HEK293 (cell line): ENCODE results near the gene HOXC10.

Source experiments
- KLF1 ChIP-seq: fragments of 450-650 bp; formaldehyde crosslinking; IDR thresholded peaks from 2 replicates; pipeline ENCODE4 v1.5.1; 2016; ENCODE audit warnings: missing biosample characterization, missing genetic modification characterization
- MEIS1 ChIP-seq: sonication (generic); formaldehyde crosslinking; IDR thresholded peaks from 2 replicates; pipeline ENCODE4 v1.8.1; 2022; ENCODE audit warnings: missing genetic modification reagents, mild to moderate bottlenecking, borderline replicate concordance
- MYNN ChIP-seq: fragments of 450-650 bp; formaldehyde crosslinking; IDR thresholded peaks from 2 replicates; pipeline ENCODE4 v1.5.1; 2016; ENCODE audit warnings: missing biosample characterization, missing genetic modification characterization, borderline replicate concordance
- PRDM1 ChIP-seq: fragments of 450-650 bp; formaldehyde crosslinking; IDR thresholded peaks from 2 replicates; pipeline ENCODE4; 2016; ENCODE audit warnings: missing biosample characterization, missing genetic modification characterization
- PRDM2 ChIP-seq: fragments of 450-650 bp; formaldehyde crosslinking; IDR thresholded peaks from 2 replicates; pipeline ENCODE4 v1.5.1; 2016; ENCODE audit warnings: missing biosample characterization, missing genetic modification characterization, borderline replicate concordance
- PRDM6 ChIP-seq: fragments of 450-650 bp; formaldehyde crosslinking; IDR thresholded peaks from 2 replicates; pipeline ENCODE4 v1.5.1; 2017; ENCODE audit warnings: missing biosample characterization, missing genetic modification characterization
- ZBTB17 ChIP-seq: fragments of 450-650 bp; formaldehyde crosslinking; IDR thresholded peaks from 2 replicates; pipeline ENCODE4 v1.5.1; 2016; ENCODE audit warnings: missing biosample characterization, missing genetic modification characterization
- ZBTB8A ChIP-seq: fragments of 450-650 bp; formaldehyde crosslinking; IDR thresholded peaks from 2 replicates; pipeline ENCODE4 v1.5.1; 2016; ENCODE audit warnings: missing biosample characterization, missing genetic modification characterization
- ZFHX2 ChIP-seq: fragments of 450-650 bp; formaldehyde crosslinking; conservative IDR thresholded peaks from 2 replicates; pipeline ENCODE4 v1.5.1; 2016; ENCODE audit warnings: missing biosample characterization, missing genetic modification characterization
- ZFP69B ChIP-seq: fragments of 450-650 bp; formaldehyde crosslinking; IDR thresholded peaks from 2 replicates; pipeline ENCODE4 v1.5.1; 2016; ENCODE audit warnings: missing biosample characterization, missing genetic modification characterization
- ZNF114 ChIP-seq: fragments of 450-650 bp; formaldehyde crosslinking; IDR thresholded peaks from 2 replicates; pipeline ENCODE4 v1.5.0; 2017; ENCODE audit warnings: missing biosample characterization, missing genetic modification characterization
- ZNF132 ChIP-seq: fragments of 450-650 bp; formaldehyde crosslinking; IDR thresholded peaks from 2 replicates; pipeline ENCODE4 v1.5.1; 2017; ENCODE audit warnings: missing biosample characterization, missing genetic modification characterization, borderline replicate concordance
- ZNF155 ChIP-seq: fragments of 450-650 bp; formaldehyde crosslinking; IDR thresholded peaks from 2 replicates; pipeline ENCODE4 v1.5.1; 2016; ENCODE audit warnings: missing biosample characterization, missing genetic modification characterization
- ZNF174 ChIP-seq: fragments of 450-650 bp; formaldehyde crosslinking; IDR thresholded peaks from 2 replicates; pipeline ENCODE4 v1.5.0; 2017; ENCODE audit warnings: missing biosample characterization, mild to moderate bottlenecking, missing genetic modification characterization
- ZNF214 ChIP-seq: fragments of 450-650 bp; formaldehyde crosslinking; IDR thresholded peaks from 2 replicates; pipeline ENCODE4 v1.5.1; 2017; ENCODE audit warnings: missing biosample characterization, mild to moderate bottlenecking, missing genetic modification characterization, borderline replicate concordance
- ZNF239 ChIP-seq: fragments of 450-650 bp; formaldehyde crosslinking; IDR thresholded peaks from 2 replicates; pipeline ENCODE4 v1.5.1; 2016; ENCODE audit warnings: missing biosample characterization, missing genetic modification characterization
- ZNF24 ChIP-seq: fragments of 450-650 bp; formaldehyde crosslinking; IDR thresholded peaks from 2 replicates; pipeline ENCODE4 v1.5.1; 2016; ENCODE audit warnings: missing biosample characterization, missing genetic modification characterization
- ZNF280C ChIP-seq: fragments of 450-650 bp; formaldehyde crosslinking; IDR thresholded peaks from 2 replicates; pipeline ENCODE4 v1.5.1; 2016; ENCODE audit warnings: missing biosample characterization, missing genetic modification characterization
- ZNF341 ChIP-seq: fragments of 450-650 bp; formaldehyde crosslinking; IDR thresholded peaks from 2 replicates; pipeline ENCODE4; 2016; ENCODE audit warnings: low read depth, missing biosample characterization, missing genetic modification characterization
- ZNF354C ChIP-seq: fragments of 450-650 bp; formaldehyde crosslinking; IDR thresholded peaks from 2 replicates; pipeline ENCODE4 v1.5.1; 2016; ENCODE audit warnings: missing biosample characterization, missing genetic modification characterization, low read depth, borderline replicate concordance
- ZNF404 ChIP-seq: fragments of 450-650 bp; formaldehyde crosslinking; IDR thresholded peaks from 2 replicates; pipeline ENCODE4 v1.5.1; 2017; ENCODE audit warnings: missing biosample characterization, missing genetic modification characterization
- ZNF571 ChIP-seq: fragments of 450-650 bp; formaldehyde crosslinking; IDR thresholded peaks from 2 replicates; pipeline ENCODE4 v1.5.0; 2017; ENCODE audit warnings: missing biosample characterization, missing genetic modification characterization
- ZNF621 ChIP-seq: fragments of 450-650 bp; formaldehyde crosslinking; IDR thresholded peaks from 2 replicates; pipeline ENCODE4 v1.5.1; 2017; ENCODE audit warnings: missing biosample characterization, missing genetic modification characterization
- ZNF629 ChIP-seq: fragments of 450-650 bp; formaldehyde crosslinking; IDR thresholded peaks from 2 replicates; pipeline ENCODE4 v1.5.1; 2017; ENCODE audit warnings: missing biosample characterization, missing genetic modification characterization
- ZNF843 ChIP-seq: fragments of 450-650 bp; formaldehyde crosslinking; IDR thresholded peaks from 2 replicates; pipeline ENCODE4 v1.5.1; 2016; ENCODE audit warnings: missing biosample characterization, missing genetic modification characterization
- TF ChIP-seq, protein P1 (sequence below): fragments of 450-650 bp; formaldehyde crosslinking; IDR thresholded peaks from 2 replicates; pipeline ENCODE4 v1.5.1; 2016; ENCODE audit warnings: missing biosample characterization, missing genetic modification characterization
- TF ChIP-seq, protein P2 (sequence below): fragments of 450-650 bp; formaldehyde crosslinking; IDR thresholded peaks from 2 replicates; pipeline ENCODE4 v1.5.1; 2016; ENCODE audit warnings: missing biosample characterization, missing genetic modification characterization

The HOXC10 gene

GRCh38 chr12:54037360-54038283, 52.7 kb downstream of the HOXC10 start (continued):
- TF ChIP-seq ZNF132 (tag by site-specific recombination) (no peak), ZNF629 (tag by site-specific recombination) (peak; percentile 90), ZNF239 (tag by site-specific recombination) (no peak), ZNF114 (tag by site-specific recombination) (no peak), ZFP69B (tag by site-specific recombination) (no peak), ZNF571 (tag by site-specific recombination) (no peak), ZNF404 (tag by site-specific recombination) (no peak), ZNF843 (tag by site-specific recombination) (peak; percentile 97), ZBTB17 (tag by site-specific recombination) (no peak), MYNN (tag by site-specific recombination) (no peak), PRDM6 (peak; percentile 100), PRDM2 (tag by site-specific recombination) (no peak), ZNF24 (tag by site-specific recombination) (0 out of 2 replicates have a peak, but pooled peaks have one; percentile 31), MEIS1 (CRISPR knock-in tag) (no peak), ZBTB8A (tag by site-specific recombination) (peak; percentile 30), KLF1 (peak; percentile 78), PRDM1 (tag by site-specific recombination) (peak; percentile 72), ZNF174 (tag by site-specific recombination) (no peak), ZNF621 (no peak), ZNF354C (tag by site-specific recombination) (no peak), ZNF155 (tag by site-specific recombination) (no peak), ZFHX2 (tag by site-specific recombination) (peak; percentile 86), ZNF341 (tag by site-specific recombination) (peak; percentile 96), ZNF214 (tag by site-specific recombination) (no peak), ZNF280C (tag by site-specific recombination) (no peak)
- TF ChIP-seq, protein P1, sequence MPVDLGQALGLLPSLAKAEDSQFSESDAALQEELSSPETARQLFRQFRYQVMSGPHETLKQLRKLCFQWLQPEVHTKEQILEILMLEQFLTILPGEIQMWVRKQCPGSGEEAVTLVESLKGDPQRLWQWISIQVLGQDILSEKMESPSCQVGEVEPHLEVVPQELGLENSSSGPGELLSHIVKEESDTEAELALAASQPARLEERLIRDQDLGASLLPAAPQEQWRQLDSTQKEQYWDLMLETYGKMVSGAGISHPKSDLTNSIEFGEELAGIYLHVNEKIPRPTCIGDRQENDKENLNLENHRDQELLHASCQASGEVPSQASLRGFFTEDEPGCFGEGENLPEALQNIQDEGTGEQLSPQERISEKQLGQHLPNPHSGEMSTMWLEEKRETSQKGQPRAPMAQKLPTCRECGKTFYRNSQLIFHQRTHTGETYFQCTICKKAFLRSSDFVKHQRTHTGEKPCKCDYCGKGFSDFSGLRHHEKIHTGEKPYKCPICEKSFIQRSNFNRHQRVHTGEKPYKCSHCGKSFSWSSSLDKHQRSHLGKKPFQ (tag by site-specific recombination): peak; percentile 84
- TF ChIP-seq, protein P2, sequence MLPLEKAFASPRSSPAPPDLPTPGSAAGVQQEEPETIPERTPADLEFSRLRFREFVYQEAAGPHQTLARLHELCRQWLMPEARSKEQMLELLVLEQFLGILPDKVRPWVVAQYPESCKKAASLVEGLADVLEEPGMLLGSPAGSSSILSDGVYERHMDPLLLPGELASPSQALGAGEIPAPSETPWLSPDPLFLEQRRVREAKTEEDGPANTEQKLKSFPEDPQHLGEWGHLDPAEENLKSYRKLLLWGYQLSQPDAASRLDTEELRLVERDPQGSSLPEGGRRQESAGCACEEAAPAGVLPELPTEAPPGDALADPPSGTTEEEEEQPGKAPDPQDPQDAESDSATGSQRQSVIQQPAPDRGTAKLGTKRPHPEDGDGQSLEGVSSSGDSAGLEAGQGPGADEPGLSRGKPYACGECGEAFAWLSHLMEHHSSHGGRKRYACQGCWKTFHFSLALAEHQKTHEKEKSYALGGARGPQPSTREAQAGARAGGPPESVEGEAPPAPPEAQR: no peak
